GM03348 (cell line): ENCODE data around the gene MR1.
A peak's percentile ranks its signal among the peaks of the same experiment; 100 is the strongest.
"Not testable (repeated sequence)": the region's sequence is repeated elsewhere in the genome, so short reads cannot be mapped to it uniquely, and the experiment has no call there.

Experiments
- DNase-seq: peaks from one replicate; pipeline ENCODE4 v3.0.0; 2012; ENCODE audit warnings: low spot score

MR1 gene

DNA sequence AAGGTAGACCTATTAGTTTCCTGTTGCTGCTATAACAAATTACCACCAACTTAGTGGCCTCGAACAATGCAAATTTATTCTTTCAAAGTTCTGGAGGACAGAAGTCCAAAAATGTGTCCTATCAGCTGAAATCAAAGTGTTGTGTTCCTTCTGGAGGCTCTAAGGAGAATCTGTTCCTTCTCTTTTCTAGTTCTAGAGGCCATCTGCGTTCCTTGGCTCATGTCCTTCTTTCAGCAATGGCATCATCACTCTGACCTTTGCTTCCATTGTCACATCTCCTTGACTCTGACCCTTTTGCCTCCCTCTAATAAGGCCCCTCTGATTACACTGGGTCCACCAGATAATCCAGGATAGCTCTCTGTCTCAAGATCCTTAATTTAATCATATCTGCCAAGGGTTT, 1.2 kb upstream of the MR1 start:
- no peak for DNase-seq

GRCh38 chr1:181033128-181033798, 520 bp upstream of the MR1 start:
- no peak for DNase-seq

GRCh38 chr1:181035210-181035609, 1.4 kb downstream of the MR1 start:
- DNase-seq, result not testable (repeated sequence)

- DNase-seq, result no peak
These were observed 2.5 kb downstream of the MR1 start for GRCh38 chr1:181036107-181036836.

GRCh38 chr1:181037386-181037785, 3.6 kb downstream of the MR1 start:
- no peak for DNase-seq

DNA sequence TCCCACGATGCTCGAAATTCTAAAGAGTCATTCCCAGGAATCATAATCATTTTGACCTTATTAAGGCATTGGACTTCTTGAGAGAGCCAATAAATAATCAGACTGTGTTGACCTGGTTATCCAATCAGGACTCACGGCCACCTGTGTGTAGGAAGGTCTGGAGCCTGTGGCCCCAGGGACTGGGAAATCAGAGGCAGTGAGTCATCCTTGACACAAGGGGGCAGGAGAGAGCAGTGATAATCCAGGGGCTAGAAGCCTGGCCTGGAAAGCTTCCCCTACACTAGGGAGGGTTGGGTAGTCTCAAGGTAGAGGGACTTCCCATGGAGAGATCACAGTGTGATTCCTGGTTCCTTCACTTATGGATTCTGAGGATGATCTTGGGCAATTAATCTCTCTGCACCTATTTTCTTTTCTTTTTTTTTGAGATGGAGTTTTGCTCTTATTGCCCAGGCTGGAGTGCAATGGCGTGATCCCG, 4.7 kb downstream of the MR1 start:
- peak; percentile 84 for DNase-seq

GRCh38 chr1:181040284-181040865, 6.6 kb downstream of the MR1 start:
- no peak for DNase-seq

DNA sequence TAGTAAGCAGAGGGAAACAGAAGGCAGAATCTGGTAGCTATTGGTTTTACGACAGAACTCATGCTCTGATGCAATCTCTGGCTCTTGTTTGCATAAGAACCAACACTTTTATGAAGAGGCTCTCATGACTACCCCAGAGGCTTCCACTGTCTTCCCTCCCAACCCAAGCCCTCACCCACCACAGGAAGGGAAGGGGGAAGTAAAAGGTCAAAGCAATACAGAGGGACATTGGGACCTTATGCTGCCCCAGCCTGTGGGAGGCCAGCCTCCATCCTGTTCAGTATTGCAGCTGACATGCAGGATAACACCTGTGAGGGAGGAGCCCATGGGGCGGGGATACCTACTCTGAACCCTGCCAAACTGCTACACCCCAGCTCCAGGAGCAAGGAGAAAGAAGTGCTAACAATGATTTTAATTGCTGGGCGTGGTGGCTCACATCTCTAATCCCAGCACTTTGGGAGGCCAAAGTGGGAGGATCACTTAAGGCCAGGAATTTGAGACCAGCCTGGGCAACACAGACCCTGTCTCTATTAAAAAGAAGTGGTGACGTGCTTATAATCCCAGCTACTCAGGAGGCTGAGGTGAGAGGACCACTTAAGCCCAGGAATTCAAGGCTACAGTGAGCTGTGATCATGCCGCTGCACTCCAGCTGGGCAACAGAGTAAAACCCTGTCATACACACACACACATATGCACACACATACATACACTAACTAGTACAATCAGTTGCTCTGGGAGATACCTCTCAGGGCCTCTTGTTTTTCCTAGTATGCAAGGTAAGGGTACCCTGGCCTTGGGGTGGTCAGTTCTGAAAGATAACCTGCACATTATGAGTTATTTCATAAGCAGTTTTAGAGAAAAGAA, 9.5 kb downstream of the MR1 start:
- peak; percentile 24 for DNase-seq

- DNase-seq, result no peak
These were observed 10.7 kb downstream of the MR1 start for GRCh38 chr1:181044449-181044966.

DNA sequence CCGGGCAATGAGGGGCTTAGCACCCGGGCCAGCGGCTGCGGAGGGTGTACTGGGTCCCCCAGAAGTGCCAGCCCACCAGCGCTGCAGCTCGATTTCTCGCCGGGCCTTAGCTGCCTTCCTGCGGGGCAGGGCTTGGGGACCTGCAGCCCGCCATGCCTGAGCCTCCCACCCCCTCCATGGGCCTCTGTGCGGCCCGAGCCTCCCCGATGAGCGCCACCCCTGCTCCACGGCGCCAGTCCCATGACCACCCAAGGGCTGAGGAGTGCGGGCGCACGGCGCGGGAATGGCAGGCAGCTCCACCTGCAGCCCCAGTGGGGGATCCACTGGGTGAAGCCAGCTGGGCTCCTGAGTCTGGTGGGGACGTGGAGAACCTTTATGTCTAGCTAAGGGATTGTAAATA, 12.2 kb downstream of the MR1 start:
- DNase-seq, result not testable (repeated sequence)

DNA sequence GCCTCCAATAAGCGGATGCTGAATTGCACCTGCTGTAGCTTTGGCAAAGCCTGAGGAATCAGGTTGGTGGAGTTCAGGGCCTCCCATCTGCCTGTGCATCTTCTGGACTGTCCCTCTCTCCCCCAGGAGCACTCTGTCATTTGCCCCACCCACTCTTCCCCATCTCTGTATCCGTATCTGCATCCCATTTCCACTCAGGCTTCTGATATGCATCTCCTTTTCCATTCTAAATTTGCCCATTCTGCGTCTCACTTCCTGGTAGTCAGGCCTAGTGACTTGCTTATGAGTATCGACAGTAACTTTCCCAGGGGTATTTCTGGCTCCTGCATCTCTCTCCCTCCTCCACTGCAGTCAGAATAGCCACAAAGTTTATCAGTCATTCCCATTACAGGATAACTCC, 15.6 kb downstream of the MR1 start:
- DNase-seq, result no peak

GRCh38 chr1:181050922-181051321, 17.1 kb downstream of the MR1 start:
- no peak for DNase-seq

GRCh38 chr1:181056560-181056959, 22.8 kb downstream of the MR1 start:
- no peak for DNase-seq

- DNase-seq, result no peak
These were observed 23.3 kb downstream of the MR1 start for GRCh38 chr1:181057079-181057478.

DNA sequence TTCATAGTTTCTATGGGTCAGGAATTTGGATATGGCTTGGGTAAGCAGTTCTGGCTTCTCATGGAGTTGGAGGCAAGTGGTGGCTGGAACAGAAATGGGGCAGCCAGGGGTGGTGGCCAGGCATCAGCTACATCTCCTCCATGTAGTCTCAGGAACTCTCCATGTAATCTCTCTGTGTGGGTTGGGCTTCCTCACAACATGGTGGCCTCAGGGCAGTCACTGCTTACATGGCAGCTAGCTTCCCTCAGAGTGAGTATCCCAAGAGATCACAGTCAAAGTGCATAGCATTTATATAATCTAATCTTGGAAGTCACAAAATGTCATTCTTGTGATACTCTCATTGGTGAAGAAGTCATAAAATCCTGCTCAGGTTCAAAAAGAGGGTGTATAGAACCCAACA, 25.7 kb downstream of the MR1 start:
- DNase-seq, result no peak

- DNase-seq, result no peak
These were observed 26.3 kb downstream of the MR1 start for GRCh38 chr1:181060066-181060465.

DNA sequence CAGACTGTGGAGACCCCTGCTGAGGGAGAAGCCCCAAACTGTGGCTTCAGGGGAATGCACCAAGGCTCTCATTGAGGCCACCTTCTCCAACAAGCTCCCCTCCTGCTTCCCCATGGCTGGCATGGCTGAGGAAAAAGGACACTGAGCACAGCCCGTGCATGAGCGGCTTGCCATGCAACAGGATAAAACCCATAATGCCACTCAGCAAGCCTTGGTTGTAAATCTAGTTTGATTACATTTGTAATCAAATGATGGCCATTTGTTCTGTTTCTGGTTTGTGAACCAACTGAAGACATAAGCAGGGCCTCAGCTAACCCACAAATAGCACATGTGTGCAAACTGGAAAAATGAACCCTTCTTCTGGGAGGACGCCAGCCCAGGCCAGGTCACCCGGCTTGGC, 27.2 kb downstream of the MR1 start:
- DNase-seq, result not testable (repeated sequence)

DNA sequence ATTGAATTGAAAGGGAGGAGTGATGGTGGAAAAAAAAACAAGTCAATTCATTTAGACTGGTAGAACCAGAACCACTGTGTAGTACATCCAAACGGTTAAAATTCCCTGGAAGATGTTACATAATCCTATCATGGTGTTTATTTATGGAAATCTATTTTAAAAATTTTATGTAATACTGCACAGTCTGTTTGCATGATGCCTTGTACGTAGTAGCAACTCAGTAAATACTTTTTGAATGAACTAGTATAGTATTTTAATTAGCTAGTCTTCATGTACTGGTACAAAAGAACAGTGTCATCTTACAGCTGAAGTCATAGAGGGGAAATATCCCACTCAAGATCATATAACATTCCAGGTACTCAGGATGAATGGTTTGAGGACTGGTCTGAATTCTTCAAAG, 27.7 kb downstream of the MR1 start:
- DNase-seq, result no peak

GRCh38 chr1:181061891-181062835, 28.4 kb downstream of the MR1 start:
- DNase-seq, result no peak

DNA sequence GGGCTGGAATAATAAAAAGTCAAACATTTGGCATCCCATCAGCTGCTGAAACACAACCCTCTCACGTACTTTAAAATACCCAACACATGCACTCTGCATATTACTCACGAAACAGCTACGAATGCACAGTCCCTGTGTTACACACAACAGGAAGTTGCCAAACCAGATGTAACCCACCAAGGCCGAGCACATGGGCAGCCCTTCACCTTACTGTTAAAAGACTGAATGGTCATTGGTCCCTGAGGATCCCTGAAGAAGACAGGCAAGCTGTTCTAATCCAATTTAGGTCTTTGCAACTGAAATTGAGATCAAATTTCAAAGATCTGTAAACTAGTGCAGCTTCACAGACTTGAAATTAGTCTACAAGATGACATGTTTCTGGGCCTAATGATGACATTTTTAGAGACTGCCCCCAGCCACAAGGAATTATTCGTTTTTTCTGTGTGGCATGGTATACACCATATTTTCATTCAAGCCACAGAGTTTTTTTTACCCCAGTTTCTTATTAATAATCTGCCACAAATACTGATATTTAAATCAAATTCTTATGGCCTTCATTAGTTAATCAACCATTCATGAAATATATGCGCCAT, 29.1 kb downstream of the MR1 start:
- DNase-seq, result peak; percentile 61
